HG03025 (cell line): Measurements from ENCODE around the gene VSIG10L.

ENCODE experiments used
- ATAC-seq: cut with Tn5 transposase; IDR thresholded peaks from one replicate; pipeline ENCODE4 v1.9.1; 2021; ENCODE audit warnings: mild to moderate bottlenecking, moderate library complexity; ENCODE audit not compliant: unreplicated experiment, low FRiP score

The VSIG10L gene

DNA sequence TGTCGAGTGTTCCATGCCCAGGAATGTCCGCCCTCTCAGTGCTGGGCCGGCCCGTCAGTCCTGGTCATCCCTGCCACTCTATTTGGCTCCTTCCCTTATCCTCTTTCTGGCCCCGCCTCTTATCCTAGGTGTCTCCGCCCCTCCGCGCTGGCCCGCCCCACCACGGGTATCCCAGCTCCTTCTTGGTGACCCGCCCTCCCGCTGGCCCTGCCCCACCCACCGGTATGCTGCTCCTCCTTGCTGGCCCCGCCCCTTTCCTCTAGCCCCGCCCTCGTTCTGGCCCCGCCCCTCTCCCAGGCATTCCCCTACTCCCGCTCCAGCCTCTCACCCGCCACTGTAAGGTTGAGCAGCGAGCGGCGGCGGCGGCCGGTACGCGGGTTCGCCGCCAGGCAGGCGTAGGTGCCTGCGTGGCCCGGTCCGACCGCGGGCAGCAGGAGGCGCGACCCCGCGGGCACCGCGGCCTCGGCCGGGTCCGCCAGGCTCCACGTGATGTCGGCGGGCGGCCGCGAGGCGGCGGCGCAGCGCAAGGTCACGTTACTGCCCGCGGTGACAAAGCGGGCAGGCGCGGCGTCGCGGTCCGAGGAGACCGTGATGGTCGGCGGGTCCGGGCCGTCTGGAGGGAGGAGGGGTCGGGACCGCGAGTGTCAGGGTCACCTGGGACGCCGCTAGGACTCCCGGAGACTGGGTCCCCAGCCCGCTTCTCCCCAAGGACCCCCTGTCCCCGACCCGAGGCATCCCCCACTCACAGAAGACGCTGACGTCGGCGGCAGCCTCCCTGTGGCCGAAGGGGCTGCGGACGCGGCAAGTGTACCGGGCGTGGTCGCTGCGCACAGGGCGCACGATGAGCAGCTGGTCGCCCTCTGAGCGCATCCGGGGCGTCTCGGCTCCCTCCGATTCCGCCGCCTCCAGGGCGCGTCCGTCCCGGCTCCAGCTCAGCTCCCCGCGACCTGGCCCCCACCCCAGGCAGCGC, 2.0 kb downstream of the VSIG10L start:
- peak; percentile 56 for ATAC-seq

DNA sequence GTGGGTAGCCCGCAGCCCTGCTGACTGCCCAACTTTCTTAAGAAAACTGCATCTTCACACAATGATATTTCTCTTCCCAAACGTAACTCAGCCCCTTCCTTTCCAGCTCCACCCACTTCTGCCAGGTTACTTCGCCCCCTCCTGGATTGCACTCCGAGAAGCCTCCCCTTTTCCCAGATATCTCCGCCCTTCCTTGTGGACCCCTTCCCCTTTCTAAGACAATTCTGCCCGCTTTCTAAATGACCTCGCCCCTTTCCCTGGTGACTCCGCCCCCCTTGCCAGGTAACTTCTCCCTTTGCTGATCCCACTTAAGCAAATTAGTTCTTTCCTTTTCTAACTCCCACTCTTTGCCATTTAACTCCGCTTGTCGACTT, 2.6 kb downstream of the VSIG10L start:
- peak; percentile 5 for ATAC-seq

DNA sequence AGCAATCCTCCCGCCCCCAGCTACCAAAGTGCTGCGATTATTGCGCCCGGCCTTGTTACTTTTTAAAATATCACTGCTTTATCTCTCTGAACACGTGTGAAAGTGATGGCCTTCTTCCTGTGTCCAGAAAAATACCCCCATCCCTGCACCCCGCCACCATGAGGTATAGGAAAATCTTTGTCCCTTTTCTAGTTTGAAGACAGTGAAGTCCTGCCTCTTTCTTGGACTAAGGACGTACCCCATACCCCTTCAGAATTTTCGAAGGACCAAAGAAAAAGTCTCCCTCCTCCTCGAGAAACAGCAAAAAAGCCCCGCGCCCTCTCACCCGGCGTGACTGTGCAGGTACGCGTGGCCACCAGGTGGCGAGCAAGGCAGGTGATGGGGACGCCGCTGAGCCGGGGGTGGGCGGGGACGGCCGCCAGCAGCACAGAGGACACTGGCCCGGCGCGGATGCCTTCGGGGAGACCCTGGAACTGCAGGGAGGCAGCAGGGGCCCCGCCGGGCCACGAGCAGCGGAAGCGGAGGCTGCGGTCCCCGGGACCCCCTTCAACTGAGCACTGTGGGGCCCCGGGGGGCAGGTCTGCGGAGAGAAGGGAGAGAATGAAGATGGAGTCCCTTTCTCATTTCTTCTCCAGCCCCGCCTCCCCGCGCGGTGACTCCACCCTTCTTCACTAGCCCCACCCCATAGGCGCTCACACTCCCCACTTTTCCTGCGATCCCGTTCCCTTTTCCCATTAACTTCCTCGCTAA, 3.2 kb downstream of the VSIG10L start:
- ATAC-seq, result peak; percentile 44

DNA sequence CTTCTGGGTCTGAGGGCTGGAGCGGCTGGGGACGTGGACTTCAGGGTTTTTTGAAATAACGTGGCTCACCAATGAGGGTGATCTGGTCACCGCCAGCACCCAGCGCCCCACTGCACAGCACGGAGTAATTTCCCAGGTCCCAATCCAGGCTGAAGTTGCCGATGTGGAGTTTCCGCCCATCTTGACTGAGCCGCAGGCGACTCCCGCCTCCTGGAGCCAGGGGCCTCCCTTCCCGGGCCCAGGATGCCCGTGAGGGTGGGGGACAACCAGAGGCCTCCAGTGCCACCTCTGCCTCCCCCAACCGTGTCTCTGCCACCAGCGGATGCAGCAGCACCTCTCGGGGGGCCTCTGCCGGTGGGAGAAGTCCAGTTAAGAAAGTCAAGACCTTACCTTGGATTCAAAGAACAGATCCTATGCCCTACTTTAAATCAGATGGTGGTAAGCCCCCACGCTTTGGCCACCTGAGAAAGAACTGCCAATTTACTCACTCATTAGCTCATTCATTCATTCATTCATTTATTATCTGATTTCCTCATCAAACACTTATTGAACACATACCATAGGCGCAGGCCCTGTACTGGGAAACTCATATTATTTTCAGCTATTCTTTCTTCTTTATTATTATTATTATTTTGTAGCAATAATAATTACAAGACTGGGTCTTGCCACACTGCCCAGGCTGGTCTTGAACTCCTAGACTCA, 3.9 kb downstream of the VSIG10L start:
- no peak for ATAC-seq

DNA sequence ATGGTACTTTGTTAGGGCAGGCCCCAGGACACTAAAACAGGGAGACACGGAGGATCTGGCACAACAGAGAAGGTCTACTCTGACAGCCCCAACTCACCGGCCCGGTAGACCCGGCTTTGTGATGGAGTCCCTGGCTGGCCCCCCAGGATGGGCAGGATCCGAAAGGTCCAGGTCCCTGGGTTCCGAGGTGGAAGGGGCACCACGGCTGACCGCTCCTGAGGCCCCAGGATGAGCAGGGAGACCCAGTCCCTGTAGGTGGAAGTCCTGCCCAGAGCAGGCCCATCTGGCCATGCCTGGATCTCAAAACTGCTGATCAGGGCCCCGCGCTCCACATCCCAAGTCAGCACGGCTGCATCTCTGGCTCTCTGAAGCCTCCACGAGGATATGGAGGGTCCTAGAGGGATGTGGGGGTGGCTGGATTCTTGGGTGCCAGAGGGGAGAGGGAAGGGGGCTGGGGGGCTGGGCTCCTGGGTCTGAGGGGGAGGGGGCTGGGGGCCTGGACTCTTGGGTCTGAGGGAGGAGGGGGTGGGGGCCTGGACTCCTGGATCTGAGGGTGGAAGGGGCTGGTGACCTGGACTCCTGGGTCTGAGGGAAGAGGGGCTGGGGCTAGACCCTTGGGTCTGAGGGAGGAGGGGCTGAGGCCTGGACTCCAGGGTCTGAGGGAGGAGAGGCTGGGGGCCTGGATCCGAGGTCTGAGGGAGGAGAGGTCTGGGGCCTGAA, 4.6 kb downstream of the VSIG10L start:
- ATAC-seq, result no peak

DNA sequence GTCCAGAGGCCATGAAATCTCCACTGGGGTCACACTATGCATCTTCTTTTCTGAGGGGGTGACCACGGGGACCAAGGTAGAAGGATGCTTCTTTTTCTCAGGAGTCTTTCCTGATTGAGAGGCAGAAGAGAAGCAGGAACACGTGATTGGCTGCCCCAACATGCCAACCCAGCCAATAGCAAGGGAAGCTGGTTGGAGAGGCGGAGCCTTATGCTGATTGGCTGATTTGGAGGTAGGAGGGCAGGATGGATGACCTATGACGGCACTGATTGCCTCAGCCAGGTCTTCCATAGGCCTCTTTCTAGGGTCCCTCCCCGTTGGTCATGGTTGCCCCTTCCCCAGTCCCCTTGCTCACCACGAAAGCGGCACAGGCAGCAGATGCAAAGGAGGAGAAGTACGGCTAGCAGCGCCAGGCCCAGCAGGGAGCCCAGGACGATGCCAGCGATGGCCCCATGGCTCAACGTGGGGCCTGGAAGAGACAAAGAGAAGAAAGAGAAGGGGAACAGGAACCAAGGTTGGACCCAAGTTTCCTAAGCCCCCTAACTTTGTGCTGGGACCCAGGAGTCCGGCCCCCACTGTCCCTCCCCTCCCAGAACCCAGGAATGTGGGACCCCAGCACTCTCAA, 8.0 kb downstream of the VSIG10L start:
- no peak for ATAC-seq

DNA sequence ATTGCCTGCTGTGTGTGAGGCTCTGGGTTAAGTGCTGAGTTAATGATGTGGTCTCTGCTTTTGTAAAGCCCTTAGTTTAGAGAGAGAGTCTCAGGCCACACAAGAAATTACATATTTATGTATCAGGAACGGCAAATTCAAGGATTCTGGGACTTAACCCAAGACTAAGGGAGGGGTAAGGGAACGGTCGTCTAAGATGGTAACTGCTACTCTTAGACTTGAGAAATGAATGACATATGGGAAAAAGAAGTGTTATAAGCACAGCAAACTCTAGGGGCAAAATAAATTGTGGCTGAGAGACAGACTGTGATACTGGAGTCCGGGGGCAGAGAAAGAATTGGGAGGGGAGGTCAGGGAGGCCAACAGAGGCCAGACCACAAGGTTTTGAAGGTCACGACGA, 10.2 kb downstream of the VSIG10L start:
- ATAC-seq, result no peak

DNA sequence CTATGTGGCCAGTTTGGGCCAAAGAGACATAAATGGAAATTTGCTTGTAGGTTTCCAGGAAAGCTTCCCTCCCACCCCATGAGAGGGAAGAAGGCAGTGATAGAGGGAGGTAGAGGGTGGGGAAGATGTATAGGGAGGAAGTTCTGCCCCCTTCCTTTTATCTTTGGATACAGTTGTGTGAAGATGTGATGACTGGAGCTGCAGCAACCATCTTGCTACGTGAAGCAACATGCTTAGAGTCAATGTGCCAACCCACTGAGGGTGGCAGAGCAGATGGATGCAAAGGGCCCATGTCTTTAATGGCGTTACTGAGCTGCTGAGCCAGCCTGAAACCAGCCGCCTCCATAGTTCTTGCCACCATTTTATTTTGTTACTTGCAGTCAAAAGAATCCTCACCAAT, 10.7 kb downstream of the VSIG10L start:
- no peak for ATAC-seq

DNA sequence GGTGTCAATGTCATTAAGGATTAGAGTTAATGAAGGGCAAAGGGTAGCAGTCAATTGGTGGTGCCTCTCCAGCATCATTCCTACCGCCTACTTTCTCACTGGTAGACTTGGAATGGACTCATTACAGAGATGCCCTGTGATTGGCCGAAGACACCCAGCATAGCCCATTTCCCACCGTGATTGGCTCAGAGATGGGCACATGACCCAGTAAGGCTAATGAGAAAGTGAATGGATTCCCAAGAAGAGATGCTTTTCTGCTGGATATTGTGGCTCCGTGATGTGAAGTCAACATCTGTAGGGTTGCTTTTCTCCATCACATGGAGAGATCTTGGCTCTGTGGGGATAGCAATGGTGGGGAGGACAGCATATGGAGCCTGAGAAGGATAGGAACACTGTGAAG, 11.6 kb downstream of the VSIG10L start:
- ATAC-seq, result no peak

DNA sequence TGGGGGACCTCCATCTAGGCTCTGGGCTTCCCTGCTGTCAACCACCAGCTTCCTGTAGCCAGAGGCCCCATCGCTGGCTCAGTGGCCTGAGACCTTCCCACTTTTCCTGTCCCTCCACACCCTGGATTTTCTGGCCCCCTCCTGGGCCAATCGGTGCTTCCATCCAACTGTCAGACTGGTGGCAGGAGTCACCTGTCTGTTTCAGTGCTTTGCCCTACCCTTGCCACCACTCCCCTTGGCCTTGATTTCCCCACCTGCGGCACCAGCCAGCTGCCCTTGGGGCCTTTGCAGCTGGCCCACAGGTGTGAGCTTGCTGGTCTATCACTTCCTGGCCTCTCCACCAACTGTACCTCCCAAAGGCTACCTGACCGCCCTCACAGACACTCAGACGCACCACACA, 12.5 kb downstream of the VSIG10L start:
- ATAC-seq, result no peak

DNA sequence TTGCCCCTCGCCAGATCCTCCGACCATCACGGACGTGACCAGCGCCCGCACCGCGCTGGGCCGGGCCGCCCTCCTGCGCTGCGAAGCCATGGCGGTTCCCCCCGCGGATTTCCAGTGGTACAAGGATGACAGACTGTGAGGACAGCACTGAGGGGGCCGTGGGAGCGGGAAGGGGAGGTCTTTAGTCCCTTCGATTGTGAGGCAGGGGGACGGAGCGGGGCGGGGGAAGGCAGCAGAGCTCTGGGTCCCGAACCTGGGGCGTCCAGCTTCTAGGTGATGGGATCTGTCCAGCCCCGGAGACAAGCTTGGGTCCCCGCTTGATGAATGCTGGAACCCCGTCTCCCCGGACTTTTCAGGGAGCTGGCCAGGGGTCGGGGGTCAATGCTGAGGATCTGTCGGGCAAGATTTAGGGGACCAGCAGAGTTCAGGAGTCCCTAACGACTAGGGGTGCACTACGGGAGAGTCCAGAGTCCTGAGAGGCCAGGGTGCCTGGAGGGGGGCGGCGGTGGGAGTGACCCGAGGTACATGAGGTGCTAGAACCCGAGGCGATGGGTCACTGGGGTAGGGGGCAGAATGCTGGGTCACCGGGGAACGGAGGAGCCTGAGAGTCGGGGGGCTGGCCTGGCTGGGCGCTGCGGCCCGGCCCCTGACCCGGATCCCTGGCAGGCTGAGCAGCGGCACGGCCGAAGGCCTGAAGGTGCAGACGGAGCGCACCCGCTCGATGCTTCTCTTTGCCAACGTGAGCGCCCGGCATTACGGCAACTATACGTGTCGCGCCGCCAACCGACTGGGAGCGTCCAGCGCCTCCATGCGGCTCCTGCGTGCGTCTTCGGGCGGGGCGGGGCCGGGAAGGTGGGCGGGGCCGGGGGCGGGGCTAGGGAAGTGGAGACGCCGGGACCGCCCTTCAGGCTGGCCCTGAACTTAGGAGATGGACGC, 14.6 kb downstream of the VSIG10L start:
- no peak for ATAC-seq

DNA sequence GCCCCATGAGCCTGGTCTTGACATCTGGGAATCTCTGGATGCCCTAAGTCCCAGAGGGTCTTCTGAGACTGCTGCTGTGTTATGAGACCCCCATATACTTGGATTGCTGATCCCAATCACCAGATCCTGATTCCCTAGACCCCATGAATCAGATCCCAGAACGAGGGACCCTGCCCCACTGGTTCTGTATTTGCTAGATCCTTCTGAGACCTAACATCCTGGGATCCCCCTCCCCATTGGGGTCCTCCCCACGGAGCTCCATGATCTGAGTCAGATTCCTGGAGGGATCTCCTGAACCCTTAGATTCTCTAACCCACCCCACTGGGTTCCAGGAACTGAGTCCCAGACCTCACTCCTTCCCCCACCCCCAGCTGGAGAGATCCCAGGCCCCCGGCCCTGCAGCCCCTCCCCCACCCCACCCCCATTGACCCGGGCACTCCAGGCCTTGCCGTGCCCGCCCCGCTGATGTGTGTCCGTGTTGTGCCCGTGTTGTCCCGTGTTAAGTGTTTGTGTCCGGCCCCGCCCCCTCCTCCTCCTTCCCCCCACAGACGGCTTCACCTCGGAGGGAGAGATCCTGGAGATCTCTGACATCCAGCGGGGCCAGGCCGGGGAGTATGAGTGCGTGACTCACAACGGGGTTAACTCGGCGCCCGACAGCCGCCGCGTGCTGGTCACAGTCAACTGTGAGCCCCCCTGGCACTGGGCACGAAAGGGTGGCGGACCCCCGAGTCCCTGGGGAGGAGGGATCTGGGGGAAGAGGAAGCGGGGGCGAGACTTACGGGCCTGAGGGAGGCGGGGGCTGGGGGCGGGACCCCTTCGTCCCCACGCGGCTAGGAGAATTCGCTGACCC, 15.5 kb downstream of the VSIG10L start:
- no peak for ATAC-seq

DNA sequence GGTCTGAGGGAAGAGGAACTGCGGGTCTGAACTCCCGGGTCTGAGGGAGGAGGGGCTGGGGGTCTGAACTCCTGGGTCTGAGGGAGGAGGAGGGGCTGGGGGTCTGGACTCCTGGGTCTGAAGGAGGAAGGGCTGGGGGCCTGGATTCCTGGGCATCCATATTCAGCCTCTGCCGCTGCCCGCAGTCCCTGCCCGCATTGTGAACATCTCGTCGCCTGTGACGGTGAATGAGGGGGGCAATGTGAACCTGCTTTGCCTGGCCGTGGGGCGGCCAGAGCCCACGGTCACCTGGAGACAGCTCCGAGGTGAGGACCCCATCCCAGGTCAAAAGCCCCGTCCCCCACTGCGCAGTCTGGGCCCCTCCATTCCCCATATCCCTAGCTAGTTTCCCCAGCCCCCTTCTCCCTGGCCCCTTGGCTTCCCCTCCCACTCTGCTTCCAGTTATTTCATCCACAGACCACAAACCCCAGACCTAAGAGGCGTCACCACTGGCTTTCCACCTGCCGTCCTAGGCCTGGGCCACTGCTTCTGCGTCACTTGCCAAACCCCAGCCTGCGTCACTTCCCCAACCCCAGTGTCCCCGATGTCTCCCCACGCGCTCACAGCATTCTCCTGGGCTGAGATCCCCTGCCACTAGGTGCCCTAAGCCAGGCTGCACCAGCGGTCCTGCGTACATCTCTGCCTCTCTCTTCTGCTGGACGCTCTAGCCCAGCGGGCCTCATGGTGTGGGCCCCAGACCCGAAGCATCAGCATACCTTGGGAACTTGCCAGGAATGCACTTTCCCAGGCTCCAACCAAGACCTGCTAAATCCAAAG, 16.6 kb downstream of the VSIG10L start:
- ATAC-seq, result no peak

DNA sequence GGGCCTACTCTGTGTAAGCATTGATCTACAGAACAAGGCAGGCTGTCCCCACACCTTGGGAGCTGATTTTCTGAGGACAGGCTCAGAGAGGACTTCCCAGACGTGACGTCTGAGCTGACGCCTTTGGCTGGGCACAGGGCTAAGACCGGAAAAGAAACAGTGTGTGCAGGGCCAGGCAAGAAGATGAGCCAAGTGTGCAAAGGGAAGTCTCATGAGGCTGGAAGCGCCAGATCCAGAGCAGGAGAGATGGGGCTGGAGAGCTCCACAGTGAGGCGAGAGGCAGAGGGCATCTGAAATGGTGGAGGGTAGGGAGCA, 17.8 kb downstream of the VSIG10L start:
- ATAC-seq, result no peak

DNA sequence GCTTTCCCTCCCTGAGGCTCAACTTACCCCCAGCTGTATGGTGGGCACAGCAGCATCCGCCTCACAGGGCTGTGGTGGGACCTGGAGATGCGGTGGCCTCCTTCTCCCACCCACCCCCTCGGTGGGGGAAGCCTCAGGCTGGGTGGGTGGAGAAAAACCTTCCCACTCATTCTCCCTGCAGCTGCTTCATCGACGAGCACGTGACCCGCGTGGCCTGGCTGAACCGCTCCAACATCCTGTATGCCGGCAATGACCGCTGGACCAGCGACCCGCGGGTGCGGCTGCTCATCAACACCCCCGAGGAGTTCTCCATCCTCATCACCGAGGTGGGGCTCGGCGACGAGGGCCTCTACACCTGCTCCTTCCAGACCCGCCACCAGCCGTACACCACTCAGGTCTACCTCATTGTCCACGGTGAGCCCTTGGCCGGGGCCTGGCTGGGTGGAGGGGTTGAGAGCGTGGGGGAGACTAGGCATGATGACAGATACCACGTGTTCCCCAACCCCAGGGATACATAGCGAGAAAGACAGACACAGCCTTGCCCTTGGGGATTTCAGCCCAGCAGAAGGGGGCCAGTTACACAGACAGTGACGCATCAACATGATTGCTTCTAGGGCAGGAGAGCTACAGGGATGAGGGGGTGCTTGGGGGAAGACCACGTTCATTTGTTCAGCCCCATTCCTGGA, 18.3 kb downstream of the VSIG10L start:
- ATAC-seq, result no peak

DNA sequence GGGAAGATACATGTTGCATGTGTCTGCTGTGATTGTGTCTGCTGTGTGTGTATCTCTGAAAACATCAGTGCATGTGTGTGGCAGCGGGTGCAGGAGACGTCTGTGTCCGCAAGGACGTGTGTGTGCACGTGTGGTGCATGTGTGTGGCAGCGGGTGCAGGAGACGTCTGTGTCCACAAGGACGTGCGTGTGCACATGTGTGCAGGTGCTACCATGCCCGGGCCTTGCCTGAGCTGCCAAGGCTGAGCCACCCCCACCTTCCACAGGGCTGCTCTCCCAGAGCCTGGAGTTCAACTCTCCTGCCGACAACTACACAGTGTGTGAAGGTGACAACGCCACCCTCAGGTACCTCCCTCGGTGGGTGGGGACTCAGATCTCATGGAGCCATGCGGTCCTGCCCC, 20.1 kb downstream of the VSIG10L start:
- ATAC-seq, result no peak

DNA sequence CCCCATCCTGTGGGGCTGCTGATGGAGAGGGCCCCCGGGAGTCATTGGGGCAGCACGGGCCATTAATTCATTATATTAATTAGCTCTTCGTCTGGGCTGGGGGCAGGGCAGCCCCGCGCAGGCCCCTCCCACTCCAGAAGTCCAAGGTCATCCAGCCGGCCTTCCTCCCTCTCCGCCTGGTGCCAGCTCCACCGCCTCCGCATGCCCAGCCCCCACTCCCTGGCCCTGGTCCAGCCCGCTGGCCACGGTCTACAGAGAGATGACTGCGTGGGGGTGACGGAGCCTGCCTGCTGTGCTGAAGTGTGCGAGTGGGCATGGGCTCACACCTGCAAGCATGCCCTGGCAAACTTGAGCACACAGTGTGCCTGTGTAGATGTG, 21.7 kb downstream of the VSIG10L start:
- no peak for ATAC-seq
